Measurements from ENCODE around the gene SPC24.
"Not testable (repeated sequence)": the region's sequence is repeated elsewhere in the genome, so short reads cannot be mapped to it uniquely, and the experiment has no call there.

The SPC24 gene

DNA sequence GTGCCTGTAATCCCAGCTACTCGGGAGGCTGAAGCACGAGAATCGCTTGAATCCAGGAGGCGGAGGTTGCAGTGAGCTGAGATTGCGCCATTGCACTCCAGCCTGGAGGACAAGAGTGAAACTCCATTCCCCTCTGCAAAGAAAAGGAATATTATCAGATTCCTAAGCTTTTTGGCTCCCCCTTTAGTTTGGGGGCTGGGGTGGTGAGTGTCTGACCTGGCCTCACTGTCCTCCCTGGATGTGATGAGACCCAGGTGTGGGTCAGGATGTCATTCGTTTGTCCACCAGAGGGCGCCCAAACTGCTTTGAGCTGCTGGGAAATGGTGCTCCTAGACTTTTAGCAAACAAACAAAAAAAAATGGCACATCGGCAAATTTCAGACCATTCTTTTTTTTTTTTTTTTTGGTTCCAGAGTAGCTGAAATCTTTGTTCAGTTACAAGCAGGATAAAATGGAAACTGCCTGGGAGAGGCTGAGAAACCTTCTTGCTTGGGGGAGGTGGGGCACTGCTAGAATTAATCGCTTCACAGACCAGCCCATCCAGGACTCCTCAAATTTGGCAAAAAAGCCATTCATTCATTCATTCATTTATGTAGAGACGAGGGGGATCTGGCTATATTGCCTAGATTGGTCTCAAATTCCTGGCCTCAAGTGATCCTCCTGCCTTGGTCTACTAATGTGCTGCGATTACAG, 29.4 kb downstream of the SPC24 start:
- peak; percentile 84 for DNase-seq (ENCODE audit: low spot score)

DNA sequence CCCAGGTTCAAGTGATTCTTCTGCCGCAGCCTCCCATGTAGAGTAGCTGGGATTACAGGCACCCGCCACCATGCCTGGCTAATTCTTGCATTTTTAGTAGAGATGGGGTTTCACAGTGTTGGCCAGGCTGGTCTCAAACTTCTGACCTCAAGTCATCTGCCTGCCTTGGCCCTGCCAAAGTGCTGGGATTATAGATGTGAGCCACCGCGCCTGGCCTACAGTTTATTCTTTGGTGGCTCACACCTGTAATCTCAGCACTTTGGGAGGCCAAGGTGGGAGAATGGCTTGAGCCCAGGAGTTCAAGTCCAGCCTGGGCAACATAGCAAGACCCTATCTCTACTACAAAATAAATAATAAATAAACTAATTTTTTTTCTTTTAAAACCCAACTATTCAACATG, 31.4 kb downstream of the SPC24 start:
- DNase-seq (ENCODE audit: low spot score), result not testable (repeated sequence)

DNA sequence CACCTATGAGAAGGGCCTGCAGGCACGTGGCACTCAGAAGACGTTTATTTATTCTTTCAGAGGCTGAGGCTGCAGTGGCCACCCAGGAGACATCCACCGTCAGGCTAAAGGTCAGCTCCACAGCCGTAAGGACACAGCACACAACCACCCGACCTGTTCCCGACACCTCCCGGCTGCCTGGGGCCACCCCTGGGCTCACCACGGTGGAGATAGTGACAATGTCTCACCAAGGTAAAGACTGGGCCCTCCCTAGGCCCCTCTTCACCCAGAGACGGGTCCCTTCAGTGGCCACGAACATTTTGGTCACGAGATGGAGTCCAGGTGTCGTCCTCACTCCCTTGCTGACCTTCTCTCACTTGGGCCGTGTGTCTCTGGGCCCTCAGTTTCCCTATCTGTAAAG, 32.5 kb downstream of the SPC24 start:
- DNase-seq (ENCODE audit: low spot score), result no peak

DNA sequence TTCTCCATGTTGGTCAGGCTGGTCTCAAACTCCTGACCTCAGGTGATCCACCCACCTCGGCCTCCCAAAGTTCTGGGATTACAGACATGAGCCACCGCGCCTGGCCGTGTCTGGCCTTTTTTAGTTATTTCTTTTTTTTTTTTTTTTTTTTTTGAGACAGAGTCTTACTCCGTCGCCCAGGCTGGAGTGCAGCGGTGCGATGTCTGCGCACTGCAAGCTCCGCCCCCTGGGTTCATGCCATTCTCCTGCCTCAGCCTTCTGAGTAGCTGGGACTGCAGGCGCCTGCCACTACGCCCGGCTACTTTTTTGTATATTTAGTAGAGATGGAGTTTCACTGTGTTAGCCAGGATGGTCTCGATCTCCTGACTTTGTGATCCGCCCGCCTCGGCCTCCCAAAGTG, 33.6 kb downstream of the SPC24 start:
- DNase-seq (ENCODE audit: low spot score), result not testable (repeated sequence)

DNA sequence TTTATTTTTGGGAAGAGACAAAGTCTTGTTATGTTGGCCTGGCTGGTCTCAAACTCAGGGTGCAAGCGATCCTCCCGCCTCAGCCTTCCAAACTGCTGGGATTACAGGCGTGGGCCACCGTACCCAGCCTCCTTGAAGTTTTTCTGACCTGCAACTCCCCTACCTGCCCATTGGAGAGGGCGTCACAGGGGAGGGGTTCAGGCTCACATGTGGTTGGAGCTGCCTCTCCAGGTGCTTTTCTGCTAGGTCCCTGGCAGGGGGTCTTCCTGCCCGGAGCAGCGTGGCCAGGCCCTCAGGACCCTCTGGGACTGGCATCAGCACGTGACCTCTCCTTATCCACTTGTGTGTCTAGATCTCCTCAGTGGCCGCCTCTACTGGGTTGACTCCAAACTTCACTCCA, 39.1 kb downstream of the SPC24 start:
- DNase-seq (ENCODE audit: low spot score), result no peak

DNA sequence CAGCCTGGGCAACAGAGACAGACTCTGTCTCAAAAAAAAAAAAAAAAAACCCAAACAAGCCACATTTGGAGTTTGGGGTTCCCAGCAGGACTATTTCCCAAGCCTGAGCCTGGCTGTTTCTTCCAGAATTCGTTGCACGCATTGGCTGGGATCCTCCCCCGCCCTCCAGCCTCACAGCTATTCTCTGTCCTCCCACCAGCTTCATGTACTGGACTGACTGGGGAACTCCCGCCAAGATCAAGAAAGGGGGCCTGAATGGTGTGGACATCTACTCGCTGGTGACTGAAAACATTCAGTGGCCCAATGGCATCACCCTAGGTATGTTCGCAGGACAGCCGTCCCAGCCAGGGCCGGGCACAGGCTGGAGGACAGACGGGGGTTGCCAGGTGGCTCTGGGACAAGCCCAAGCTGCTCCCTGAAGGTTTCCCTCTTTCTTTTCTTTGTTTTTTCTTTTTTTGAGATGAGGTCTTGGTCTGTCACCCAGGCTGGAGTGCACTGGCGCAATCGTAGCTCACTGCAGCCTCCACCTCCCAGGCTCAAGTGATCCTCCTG, 39.6 kb downstream of the SPC24 start:
- no peak for DNase-seq (ENCODE audit: low spot score)

DNA sequence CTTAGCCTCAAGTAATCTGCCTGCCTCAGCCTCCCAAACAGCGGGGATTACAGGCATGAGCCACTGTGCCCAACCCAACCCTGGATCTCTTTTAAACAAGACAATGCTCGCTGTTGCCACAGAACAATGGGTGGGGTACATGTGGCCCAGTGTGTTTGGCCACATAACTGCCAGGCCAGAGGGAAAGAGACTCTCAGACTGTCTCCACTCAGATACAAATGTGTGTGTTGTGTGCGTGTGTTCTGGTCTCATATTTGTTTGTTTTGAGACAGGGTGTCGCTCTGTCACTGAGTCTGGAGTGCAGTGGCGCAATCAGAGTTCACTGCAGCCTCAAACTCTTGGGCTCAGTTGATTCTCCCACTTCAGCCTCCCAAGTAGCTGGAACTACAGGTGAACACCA, 40.5 kb downstream of the SPC24 start:
- DNase-seq (ENCODE audit: low spot score), result no peak

DNA sequence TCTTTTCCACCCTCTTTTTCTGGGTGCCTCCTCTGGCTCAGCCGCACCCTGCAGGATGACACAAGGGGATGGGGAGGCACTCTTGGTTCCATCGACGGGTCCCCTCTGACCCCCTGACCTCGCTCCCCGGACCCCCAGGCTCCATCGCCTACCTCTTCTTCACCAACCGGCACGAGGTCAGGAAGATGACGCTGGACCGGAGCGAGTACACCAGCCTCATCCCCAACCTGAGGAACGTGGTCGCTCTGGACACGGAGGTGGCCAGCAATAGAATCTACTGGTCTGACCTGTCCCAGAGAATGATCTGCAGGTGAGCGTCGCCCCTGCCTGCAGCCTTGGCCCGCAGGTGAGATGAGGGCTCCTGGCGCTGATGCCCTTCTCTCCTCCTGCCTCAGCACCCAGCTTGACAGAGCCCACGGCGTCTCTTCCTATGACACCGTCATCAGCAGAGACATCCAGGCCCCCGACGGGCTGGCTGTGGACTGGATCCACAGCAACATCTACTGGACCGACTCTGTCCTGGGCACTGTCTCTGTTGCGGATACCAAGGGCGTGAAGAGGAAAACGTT, 42.4 kb downstream of the SPC24 start:
- no peak for DNase-seq (ENCODE audit: low spot score)

DNA sequence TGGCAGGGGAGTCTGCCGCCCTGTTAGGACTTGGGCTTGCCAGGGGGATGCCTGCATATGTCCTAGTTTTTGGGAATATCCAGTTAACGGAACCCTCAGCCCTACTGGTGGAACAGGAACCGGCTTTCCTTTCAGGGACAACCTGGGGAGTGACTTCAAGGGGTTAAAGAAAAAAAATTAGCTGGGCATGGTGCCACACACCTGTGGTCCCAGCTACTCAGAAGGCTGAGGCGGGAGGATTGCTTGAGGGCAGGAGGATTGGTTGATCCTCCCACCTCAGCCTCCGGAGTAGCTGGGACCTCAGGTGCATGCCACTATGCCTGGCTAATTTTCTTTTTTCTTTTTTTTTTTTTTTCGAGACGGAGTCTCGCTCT, 43.8 kb downstream of the SPC24 start:
- no peak for DNase-seq (ENCODE audit: low spot score)

DNA sequence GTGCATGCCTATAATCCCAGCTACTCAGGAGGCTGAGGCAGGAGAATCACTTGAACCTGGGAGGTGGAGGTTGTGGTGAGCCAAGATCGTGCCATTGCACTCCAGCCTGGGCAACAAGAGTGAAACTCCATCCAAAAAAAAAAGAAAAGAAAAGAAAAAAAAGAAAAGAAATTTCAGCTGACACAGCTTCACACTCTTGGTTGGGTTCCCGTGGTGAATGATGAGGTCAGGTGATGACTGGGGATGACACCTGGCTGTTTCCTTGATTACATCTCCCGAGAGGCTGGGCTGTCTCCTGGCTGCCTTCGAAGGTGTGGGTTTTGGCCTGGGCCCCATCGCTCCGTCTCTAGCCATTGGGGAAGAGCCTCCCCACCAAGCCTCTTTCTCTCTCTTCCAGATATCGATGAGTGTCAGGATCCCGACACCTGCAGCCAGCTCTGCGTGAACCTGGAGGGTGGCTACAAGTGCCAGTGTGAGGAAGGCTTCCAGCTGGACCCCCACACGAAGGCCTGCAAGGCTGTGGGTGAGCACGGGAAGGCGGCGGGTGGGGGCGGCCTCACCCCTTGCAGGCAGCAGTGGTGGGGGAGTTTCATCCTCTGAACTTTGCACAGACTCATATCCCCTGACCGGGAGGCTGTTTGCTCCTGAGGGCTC, 44.3 kb downstream of the SPC24 start:
- no peak for DNase-seq (ENCODE audit: low spot score)

DNA sequence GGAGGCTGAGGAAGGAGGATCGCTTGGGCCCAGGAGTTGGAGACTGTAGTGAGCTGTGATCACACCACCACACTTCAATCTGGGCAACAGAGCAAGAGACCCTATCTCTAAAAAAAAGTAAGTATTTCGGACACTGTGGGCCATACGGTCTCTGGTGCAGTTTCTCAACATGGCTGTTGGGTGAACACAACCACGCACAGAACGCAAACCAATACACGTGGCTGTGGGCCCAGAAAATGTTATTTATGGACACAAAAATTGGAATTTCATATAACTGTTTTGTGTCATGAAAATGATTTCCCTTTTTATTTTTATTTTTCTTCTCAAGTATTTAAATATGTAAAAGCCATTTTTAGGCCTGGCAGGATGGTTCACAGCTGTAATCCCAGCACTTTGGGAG, 46.8 kb downstream of the SPC24 start:
- no peak for DNase-seq (ENCODE audit: low spot score)

DNA sequence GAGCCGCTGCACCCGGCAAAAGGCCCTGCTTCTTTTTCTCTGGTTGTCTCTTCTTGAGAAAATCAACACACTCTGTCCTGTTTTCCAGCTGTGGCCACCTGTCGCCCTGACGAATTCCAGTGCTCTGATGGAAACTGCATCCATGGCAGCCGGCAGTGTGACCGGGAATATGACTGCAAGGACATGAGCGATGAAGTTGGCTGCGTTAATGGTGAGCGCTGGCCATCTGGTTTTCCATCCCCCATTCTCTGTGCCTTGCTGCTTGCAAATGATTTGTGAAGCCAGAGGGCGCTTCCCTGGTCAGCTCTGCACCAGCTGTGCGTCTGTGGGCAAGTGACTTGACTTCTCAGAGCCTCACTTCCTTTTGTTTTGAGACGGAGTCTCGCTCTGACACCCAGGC, 49.1 kb downstream of the SPC24 start:
- DNase-seq (ENCODE audit: low spot score), result no peak

DNA sequence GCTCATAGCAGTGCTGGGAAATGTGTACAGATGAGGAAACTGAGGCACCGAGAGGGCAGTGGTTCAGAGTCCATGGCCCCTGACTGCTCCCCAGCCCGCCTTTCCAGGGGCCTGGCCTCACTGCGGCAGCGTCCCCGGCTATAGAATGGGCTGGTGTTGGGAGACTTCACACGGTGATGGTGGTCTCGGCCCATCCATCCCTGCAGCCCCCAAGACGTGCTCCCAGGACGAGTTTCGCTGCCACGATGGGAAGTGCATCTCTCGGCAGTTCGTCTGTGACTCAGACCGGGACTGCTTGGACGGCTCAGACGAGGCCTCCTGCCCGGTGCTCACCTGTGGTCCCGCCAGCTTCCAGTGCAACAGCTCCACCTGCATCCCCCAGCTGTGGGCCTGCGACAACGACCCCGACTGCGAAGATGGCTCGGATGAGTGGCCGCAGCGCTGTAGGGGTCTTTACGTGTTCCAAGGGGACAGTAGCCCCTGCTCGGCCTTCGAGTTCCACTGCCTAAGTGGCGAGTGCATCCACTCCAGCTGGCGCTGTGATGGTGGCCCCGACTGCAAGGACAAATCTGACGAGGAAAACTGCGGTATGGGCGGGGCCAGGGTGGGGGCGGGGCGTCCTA, 50.5 kb downstream of the SPC24 start:
- no peak for DNase-seq (ENCODE audit: low spot score)

DNA sequence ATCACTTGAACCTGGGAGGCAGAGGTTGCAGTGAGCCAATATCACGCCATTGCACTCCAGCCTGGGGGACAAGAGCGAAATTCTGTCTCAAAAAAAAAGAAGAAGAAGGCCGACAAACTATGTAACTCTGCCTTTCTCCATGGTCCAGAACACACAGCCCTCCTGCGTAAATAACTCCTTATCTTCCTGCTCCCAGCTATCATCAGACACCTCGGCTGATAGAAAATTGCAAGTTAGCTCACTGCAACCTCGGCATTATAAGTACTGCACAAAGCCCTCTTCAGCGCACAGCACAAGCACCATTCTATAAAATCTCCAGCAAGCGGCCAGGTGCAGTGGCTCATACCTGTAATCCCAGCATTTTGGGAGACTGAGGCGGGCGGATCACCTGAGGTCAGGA, 51.9 kb downstream of the SPC24 start:
- DNase-seq (ENCODE audit: low spot score), result not testable (repeated sequence)

DNA sequence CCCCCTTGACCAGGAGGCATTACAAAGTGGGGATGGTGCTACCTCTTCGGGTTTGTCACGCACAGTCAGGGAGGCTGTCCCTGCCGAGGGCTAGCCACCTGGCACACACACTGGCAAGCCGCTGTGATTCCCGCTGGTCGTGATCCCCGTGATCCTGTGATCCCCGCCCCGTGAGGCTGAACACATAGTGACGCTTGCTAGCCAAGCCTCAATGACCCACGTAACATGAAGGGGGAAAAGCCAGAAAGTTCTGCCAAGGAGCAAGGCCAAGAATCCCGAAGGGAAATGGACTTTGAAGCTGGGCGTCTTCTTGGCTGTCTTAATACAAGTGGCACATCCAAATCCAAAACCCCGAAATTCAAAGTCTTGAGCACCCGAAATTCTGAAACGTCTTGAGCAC, 52.6 kb downstream of the SPC24 start:
- no peak for DNase-seq (ENCODE audit: low spot score)

DNA sequence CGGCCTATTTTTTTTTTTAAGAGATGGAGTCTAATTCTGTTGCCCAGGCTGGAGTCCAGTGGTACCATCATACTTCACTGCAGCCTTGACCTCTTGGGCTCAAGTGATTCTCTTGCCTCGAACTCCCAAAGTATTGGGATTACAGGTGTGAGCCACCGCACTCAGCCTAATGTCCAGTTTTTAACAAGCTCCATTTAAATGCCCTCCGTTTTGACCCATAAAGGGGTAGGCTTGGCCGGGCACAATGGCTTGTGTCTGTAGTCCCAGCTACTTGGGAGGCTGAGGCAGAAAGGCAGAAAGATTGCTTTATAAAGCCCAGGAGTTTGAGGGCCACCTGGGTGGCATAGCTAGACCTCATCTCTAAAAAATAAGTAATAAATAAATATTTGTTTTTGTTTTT, 54.5 kb downstream of the SPC24 start:
- DNase-seq (ENCODE audit: low spot score), result no peak

DNA sequence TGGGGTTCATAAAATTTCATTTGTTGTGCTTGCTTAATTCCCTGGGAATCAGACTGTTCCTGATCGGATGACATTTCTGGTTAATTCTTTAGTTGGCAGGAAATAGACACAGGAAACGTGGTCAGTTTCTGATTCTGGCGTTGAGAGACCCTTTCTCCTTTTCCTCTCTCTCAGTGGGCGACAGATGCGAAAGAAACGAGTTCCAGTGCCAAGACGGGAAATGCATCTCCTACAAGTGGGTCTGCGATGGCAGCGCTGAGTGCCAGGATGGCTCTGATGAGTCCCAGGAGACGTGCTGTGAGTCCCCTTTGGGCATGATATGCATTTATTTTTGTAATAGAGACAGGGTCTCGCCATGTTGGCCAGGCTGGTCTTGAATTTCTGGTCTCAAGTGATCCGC, 55.5 kb downstream of the SPC24 start:
- DNase-seq (ENCODE audit: low spot score), result no peak

DNA sequence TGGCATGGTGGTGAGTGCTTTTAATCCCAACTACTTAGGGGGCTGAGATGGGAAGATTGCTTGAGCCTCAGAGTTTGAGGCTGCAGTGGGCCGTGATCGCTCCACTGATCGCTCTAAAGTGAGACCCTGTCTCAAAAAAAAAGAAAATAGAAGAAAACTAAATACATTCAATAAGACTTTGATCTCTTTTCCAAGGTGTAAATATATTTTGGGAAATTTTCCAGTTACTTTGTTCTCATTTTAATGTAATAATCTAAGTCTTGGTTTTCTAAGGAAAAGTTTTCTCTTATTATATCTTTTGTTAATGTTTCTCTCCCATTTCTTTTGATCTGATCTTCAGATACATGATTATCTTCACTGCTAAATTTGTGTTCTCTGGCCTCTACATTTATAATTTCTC, 56.7 kb downstream of the SPC24 start:
- no peak for DNase-seq (ENCODE audit: low spot score)

DNA sequence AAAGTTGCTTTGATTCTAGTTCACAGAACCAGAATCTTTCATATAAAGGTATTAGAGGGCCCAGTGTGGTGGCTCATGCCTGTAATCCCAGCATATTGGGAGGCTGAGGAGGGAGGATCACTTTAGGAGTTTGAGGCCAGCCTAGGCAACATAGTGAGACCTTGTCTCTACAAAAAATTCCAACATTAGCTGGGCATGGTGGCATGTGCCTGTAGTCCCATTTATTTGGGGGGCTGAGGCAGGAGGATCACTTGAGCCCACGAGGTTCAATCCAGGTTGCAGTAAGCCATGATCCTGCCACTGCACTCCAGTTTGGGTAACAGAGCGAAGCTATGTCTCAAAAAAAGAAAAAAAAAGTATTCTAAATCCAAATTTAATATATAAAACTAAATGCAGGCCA, 57.3 kb downstream of the SPC24 start:
- DNase-seq (ENCODE audit: low spot score), result no peak

DNA sequence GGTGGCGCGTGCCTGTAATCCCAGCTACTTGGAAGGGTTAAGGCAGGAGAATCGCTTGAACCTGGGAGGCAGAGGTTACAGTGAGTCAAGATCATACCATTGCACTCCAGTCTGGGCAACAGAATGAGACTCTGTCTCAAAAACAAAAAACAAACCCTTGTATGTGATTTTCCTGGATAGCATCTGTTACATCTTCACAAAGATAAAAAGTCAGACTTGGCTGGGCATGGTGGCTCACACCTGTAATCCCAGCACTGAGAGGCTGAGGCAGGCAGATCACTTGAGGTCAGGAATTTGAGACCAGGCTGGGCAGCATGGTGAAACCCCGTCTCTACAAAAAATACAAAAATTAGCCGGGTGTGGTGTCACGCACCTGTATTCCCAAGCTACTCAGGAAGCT, 58.2 kb downstream of the SPC24 start:
- not testable (repeated sequence) for DNase-seq (ENCODE audit: low spot score)

DNA sequence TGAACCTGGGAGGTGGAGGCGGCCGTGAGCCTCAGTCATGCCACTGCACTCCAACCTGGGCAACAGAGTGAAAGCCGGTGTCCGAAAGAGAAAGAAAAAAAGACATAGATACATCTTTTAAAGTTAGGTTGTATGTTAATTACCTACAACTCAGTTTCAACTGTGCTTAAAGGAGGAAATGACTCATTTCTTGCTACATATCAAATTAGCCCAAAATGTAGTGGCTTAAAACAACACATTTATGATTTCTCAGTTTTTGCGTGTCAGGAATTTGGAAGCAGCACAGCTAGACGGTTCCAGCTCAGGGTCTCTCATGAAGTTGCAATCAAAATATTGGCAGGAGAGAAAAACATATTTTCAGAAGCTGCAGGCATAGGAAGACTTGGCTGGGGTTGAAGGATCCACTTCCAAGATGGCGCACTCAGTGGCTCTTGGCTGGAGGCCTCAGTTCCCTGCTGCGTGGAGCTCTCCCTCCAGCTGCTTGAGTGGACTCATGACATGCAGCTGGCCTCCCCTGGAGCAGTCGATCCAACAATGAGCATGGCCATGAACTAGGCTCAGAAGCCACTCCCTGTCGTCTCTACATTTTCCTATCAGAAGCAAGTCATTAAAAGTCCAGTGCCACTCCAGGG, 59.3 kb downstream of the SPC24 start:
- DNase-seq (ENCODE audit: low spot score), result no peak

Data from hematopoietic multipotent progenitor cell treated with erythropoietin and hydrocortisone succinate and interleukin-3 and kit ligand, for 15 days (in vitro differentiated cells).